Lower lobe of right lung (tissue), 2 donors: ENCODE measurements around the gene MAP1B. TPM values are rescaled to one million over a fixed set of nuclear protein-coding genes. Genes with fewer than 3 reads are reported as not detected.
"Not testable (repeated sequence)": the region's sequence is repeated elsewhere in the genome, so short reads cannot be mapped to it uniquely, and the experiment has no call there.

ENCODE experiments used
- ATAC-seq, 2 donors: fragments of 200-7000 bp; cut with Tn5 transposase; one replicate each; pipeline ENCODE4 v1.9.1; 2020 to 2022; ENCODE audit warnings: mild to moderate bottlenecking in 2 of 2, moderate library complexity in 2 of 2
- DNase-seq: peaks from one replicate; pipeline ENCODE4 v3.0.0-alpha.2; 2020
- H3K27ac ChIP-seq: fragments of 200-600 bp; one replicate; pipeline ENCODE4 v1.8.0; 2022
- H3K27me3 ChIP-seq: fragments of 200-600 bp; one replicate; pipeline ENCODE4 v1.8.0; 2022; ENCODE audit warnings: low read depth
- H3K36me3 ChIP-seq: fragments of 200-600 bp; one replicate; pipeline ENCODE4 v1.8.0; 2022; ENCODE audit warnings: mild to moderate bottlenecking
- H3K4me1 ChIP-seq: fragments of 200-600 bp; one replicate; pipeline ENCODE4 v1.8.0; 2022
- H3K4me3 ChIP-seq: fragments of 200-600 bp; one replicate; pipeline ENCODE4 v1.8.0; 2022; ENCODE audit warnings: mild to moderate bottlenecking
- H3K9me3 ChIP-seq: fragments of 200-600 bp; one replicate; pipeline ENCODE4 v1.8.0; 2022
- CTCF ChIP-seq: fragments of 200-600 bp; IDR thresholded peaks from one replicate; pipeline ENCODE4 v1.8.0; 2022; ENCODE audit warnings: antibody characterized with exemption, mild to moderate bottlenecking
- intact Hi-C: fragments of 100-400 bp; cut with DNase I; formaldehyde crosslinking; loops from one replicate; pipeline ENCODE4 v1.11.0; 2022
- total RNA-seq: library from RNA; stranded (reverse); fragmentation: NEBNext Ultra II Directional; extraction: Animal tissue kit (Norgen Biotek cat#: 25700); gene quantifications from one replicate; pipeline ENCODE4 v1.2.1, GENCODE V29; 2021
- donor health status: DM: no; HTN: yes; CAD: no; lungs with severe emphysema.

MAP1B gene
- total RNA-seq, 1 donor from 2014 or later: 20.6 TPM

GRCh38 chr5:72167804-72168203 is 60.5 kb downstream of the MAP1B start:
- no peak for DNase-seq
- ATAC-seq: no peak
- intact Hi-C loops: no loop called here
- Histone ChIP-seq H3K4me3 (no peak overlapping the region), H3K9me3 (no peaks in the 10 kb centered on the region), H3K27me3 (no peaks in the 10 kb centered on the region), H3K27ac (no peak overlapping the region), H3K4me1 (peaks cover 10% of the 10 kb centered on the region), H3K36me3 (no peaks in the 10 kb centered on the region)
- TF ChIP-seq CTCF: no peak

- intact Hi-C loops: no loop called here
- Histone ChIP-seq H3K9me3 (no peaks in the 10 kb centered on the region), H3K36me3 (no peaks in the 10 kb centered on the region), H3K4me3 (no peak overlapping the region), H3K27ac (no peak overlapping the region), H3K4me1 (peaks cover 10% of the 10 kb centered on the region), H3K27me3 (no peaks in the 10 kb centered on the region)
- ATAC-seq (no peak), DNase-seq (no peak)
- TF ChIP-seq CTCF: no peak
These were observed 62.8 kb downstream of the MAP1B start for GRCh38 chr5:72170101-72170500.

GRCh38 chr5:72171181-72171580 is 63.9 kb downstream of the MAP1B start:
- H3K27ac ChIP-seq, ATAC-seq, intact Hi-C loops: not testable (repeated sequence)

GRCh38 chr5:72171667-72172066 is 64.4 kb downstream of the MAP1B start:
- intact Hi-C loops: no loop called here
- DNase-seq: no peak
- no peak for TF ChIP-seq CTCF
- peaks cover 6% of the 10 kb centered on the region for H3K4me1 ChIP-seq
- no peak overlapping the region for H3K4me3 ChIP-seq
- ATAC-seq: no peak
- H3K27me3 ChIP-seq: no peaks in the 10 kb centered on the region
- H3K36me3 ChIP-seq: no peaks in the 10 kb centered on the region
- no peaks in the 10 kb centered on the region for H3K9me3 ChIP-seq
- H3K27ac ChIP-seq: no peak overlapping the region

More at GRCh38 chr5:72171181-72171580, 63.9 kb downstream of the MAP1B start:
- not testable (repeated sequence) for H3K36me3 ChIP-seq, DNase-seq, H3K4me3 ChIP-seq, H3K9me3 ChIP-seq, H3K4me1 ChIP-seq, H3K27me3 ChIP-seq

GRCh38 chr5:72172786-72173185 is 65.5 kb downstream of the MAP1B start:
- Histone ChIP-seq H3K9me3 (no peaks in the 10 kb centered on the region), H3K27me3 (no peaks in the 10 kb centered on the region), H3K4me1 (no peaks in the 10 kb centered on the region), H3K4me3 (no peak overlapping the region), H3K27ac (no peak overlapping the region), H3K36me3 (no peaks in the 10 kb centered on the region)
- intact Hi-C loops: no loop called here
- no peak for TF ChIP-seq CTCF
- ATAC-seq (no peak), DNase-seq (no peak)

- Histone ChIP-seq H3K27ac (no peak overlapping the region), H3K4me1 (no peaks in the 10 kb centered on the region), H3K9me3 (no peaks in the 10 kb centered on the region), H3K36me3 (no peaks in the 10 kb centered on the region), H3K4me3 (no peak overlapping the region), H3K27me3 (peaks cover 3% of the 10 kb centered on the region)
- ATAC-seq: no peak
- no peak for TF ChIP-seq CTCF
- no peak for DNase-seq
- intact Hi-C loops: no loop called here
These were observed 70.3 kb downstream of the MAP1B start for GRCh38 chr5:72177538-72177937.
